DND-41 (cell line): ENCODE results near the gene GFY.

ENCODE experiments used
- ATAC-seq: fragments of 200-7000 bp; cut with Tn5 transposase; 3 replicates; pipeline ENCODE4 v1.9.1; 2021; ENCODE audit warnings: low read depth; ENCODE audit not compliant: insufficient read depth
- DNase-seq: peaks from one replicate; pipeline ENCODE4 v3.0.0-alpha.2; 2020
- H2AFZ ChIP-seq: 2 replicates; pipeline ENCODE4 v1.6.0; 2012; ENCODE audit warnings: low read depth, low read length
- H3K27ac ChIP-seq: 2 replicates; pipeline ENCODE4 v1.5.1; 2012; ENCODE audit warnings: low read length, inconsistent platforms
- H3K27me3 ChIP-seq: fragments of 200-600 bp; sonication (generic); 2 replicates; pipeline ENCODE4 v1.6.0; 2012; ENCODE audit warnings: low read length, mild to moderate bottlenecking, inconsistent platforms; ENCODE audit not compliant: insufficient read depth, poor library complexity
- H3K36me3 ChIP-seq: 2 replicates; pipeline ENCODE4 v1.5.1; 2012; ENCODE audit warnings: low read length, inconsistent platforms; ENCODE audit not compliant: insufficient read depth
- H3K4me1 ChIP-seq: 2 replicates; pipeline ENCODE4 v1.5.1; 2012; ENCODE audit warnings: mild to moderate bottlenecking, low read length; ENCODE audit not compliant: insufficient read depth
- H3K4me2 ChIP-seq: 2 replicates; pipeline ENCODE4 v1.6.0; 2012; ENCODE audit warnings: mild to moderate bottlenecking, moderate library complexity, low read length, inconsistent platforms; ENCODE audit not compliant: insufficient read depth
- H3K4me3 ChIP-seq, 2 experiments: fragments of 200-600 bp in 1 of 2; shearing (Covaris generic) in 1 of 2; 2 replicates each; pipeline ENCODE4 v1.5.1; 2012 to 2016; ENCODE audit warnings: inconsistent platforms in 2 of 2, low read length in 2 of 2, mild to moderate bottlenecking in 2 of 2, low read depth in 1 of 2, moderate library complexity in 1 of 2
- H3K79me2 ChIP-seq: 2 replicates; pipeline ENCODE4 v1.6.0; 2012; ENCODE audit warnings: low read length, inconsistent platforms; ENCODE audit not compliant: insufficient read depth
- H3K9ac ChIP-seq: 2 replicates; pipeline ENCODE4 v1.6.0; 2012; ENCODE audit warnings: low read depth, mild to moderate bottlenecking, inconsistent platforms, low read length, moderate library complexity
- H3K9me3 ChIP-seq: 2 replicates; pipeline ENCODE4 v1.5.1; 2012; ENCODE audit warnings: low read length, moderate library complexity, mild to moderate bottlenecking, inconsistent platforms; ENCODE audit not compliant: insufficient read depth, severe bottlenecking
- H4K20me1 ChIP-seq: 2 replicates; pipeline ENCODE4 v1.6.0; 2012; ENCODE audit warnings: low read length; ENCODE audit not compliant: insufficient read depth
- CTCF ChIP-seq: IDR thresholded peaks from 2 replicates; pipeline ENCODE4 v1.5.1; 2012; ENCODE audit warnings: borderline replicate concordance, low read length, moderate library complexity, mild to moderate bottlenecking; ENCODE audit not compliant: poor library complexity, severe bottlenecking; ENCODE audit errors: extremely low read depth
- EZH2 ChIP-seq: IDR thresholded peaks from 3 replicates; pipeline ENCODE4 v1.6.1; 2012; ENCODE audit warnings: borderline replicate concordance, low read depth, mild to moderate bottlenecking, moderate library complexity, low read length, inconsistent platforms; ENCODE audit not compliant: severe bottlenecking

GFY gene

DNA sequence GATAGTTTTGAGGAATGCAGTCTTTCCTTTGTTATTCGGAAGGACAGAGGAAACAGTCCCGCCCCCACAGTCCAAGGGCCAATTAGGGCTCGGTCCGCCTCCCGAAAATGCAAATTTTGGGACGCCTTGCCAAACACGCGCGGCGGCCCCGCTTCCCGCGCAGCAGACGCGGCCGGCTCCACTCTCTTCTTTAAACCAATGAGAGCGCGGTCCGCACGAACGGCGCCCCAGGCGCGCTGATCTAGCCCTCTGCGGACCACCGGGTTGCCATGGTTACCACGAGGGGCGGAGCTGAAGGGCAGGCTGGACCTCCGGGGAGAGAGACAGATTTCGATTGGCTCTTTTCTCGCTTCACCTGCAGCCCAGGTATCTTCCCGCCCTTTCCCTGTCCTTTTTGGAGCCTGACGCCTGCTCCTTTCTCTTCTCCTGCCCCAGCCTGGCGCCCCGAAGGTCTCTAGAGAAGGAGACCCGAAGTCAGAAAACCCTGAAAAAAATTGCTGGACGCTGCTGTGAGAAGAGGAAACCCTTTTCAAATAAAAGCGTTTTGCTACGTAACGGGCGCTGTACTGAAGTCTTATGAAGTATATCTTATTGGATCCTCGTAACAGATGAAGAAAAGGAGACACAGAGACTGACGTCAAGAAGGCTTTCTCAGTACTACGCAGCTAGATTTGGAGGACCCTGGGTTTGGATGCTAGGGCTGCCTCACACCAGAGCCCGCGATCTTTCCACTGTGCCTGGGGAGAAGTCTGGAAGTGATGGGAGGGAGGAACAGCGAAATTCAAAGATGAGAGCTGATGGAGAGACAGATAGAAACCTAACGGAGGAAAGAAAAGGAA lies 3.9 kb upstream of the GFY start:
- H3K27me3 ChIP-seq, result peaks cover 10% of the 10 kb centered on the region
- H3K9ac ChIP-seq, result no peak overlapping the region

DNA sequence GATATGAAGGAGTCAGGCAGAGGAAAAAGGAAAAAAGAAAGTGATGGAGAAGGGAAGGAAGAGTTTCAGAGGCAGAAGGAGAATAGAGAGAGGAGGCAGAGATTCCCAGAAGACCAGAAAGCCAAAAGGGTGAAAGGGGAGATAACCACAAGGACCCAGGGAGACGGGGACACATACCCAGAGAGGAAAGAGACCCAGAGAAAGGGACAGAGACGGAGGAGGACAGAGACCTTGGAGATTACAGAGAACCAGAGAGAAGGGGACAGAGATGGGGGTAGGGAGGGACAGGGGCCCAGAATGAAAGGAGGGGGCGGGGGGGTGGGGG lies 3.3 kb upstream of the GFY start:
- no peak overlapping the region for H3K9ac ChIP-seq
- no peaks in the 10 kb centered on the region for H3K79me2 ChIP-seq
- H3K36me3 ChIP-seq, result no peaks in the 10 kb centered on the region
- H3K27me3 ChIP-seq, result peaks cover 10% of the 10 kb centered on the region
- no peak overlapping the region for H3K4me3 ChIP-seq
- H2AFZ ChIP-seq, result no peak overlapping the region
- no peak for TF ChIP-seq EZH2
- no peak for TF ChIP-seq CTCF
- no peaks in the 10 kb centered on the region for H4K20me1 ChIP-seq
- DNase-seq (no peak), ATAC-seq (no peak)
- peaks cover 7% of the 10 kb centered on the region; the same call in 1 of the 2 replicates for H3K4me1 ChIP-seq
- no peaks in the 10 kb centered on the region for H3K9me3 ChIP-seq
- H3K27ac ChIP-seq, result no peak overlapping the region
- no peak overlapping the region for H3K4me2 ChIP-seq

More for the DNA sequence above, 3.9 kb upstream of the GFY start:
- H4K20me1 ChIP-seq, result no peaks in the 10 kb centered on the region
- H3K79me2 ChIP-seq, result no peaks in the 10 kb centered on the region
- H3K4me3 ChIP-seq, result no peak overlapping the region
- no peak overlapping the region for H3K4me2 ChIP-seq
- ATAC-seq (no peak), DNase-seq (no peak)
- peaks cover 7% of the 10 kb centered on the region; the same call in 1 of the 2 replicates for H3K4me1 ChIP-seq
- no peak overlapping the region for H2AFZ ChIP-seq
- no peaks in the 10 kb centered on the region for H3K9me3 ChIP-seq
- TF ChIP-seq CTCF (no peak), EZH2 (no peak)
- no peak overlapping the region for H3K27ac ChIP-seq
- H3K36me3 ChIP-seq, result no peaks in the 10 kb centered on the region

DNA sequence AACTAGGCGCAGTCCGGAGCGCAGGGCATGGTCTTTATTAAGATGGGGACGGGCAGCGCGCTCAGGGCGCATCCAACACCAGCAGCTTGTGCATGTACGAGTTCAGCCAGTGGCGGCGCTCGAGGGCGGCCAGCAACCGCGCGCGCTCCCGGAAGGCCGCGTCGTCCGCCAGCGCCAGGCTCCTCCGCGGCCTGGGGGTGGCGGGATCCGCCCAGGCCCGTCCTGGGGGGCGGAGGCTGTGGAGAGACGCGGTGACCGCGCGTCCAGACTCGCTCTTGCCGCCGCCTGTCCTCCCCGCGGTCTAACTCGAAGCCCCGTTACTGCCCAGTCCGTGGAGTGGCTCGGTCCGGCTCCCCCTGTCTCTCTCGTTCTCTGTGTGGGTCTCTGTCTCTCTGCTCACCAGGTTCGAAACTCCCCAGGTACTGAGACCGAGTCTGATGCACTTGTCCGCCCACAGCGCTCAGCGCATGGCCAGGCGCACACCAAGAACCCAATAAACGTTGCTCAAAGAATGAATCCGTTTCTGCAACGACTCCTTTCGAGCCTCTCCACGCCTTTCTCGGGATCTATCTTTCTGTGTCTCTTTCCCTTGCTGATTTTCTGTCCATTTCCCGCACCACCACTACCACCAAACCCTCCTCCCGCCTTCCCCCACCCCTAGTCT lies 2.6 kb upstream of the GFY start:
- TF ChIP-seq CTCF, result no peak
- no peak for TF ChIP-seq EZH2
- Histone ChIP-seq H4K20me1 (no peaks in the 10 kb centered on the region), H3K27me3 (peaks cover 9% of the 10 kb centered on the region), H3K9ac (no peak overlapping the region), H3K4me3 (no peak overlapping the region), H3K36me3 (no peaks in the 10 kb centered on the region), H3K79me2 (no peaks in the 10 kb centered on the region), H2AFZ (no peak overlapping the region), H3K9me3 (no peaks in the 10 kb centered on the region), H3K27ac (no peak overlapping the region), H3K4me1 (peaks cover 7% of the 10 kb centered on the region; the same call in 1 of the 2 replicates), H3K4me2 (no peak overlapping the region)
- DNase-seq (no peak), ATAC-seq (no peak)
